ENCODE measurements around the gene TBCD. TPM values are rescaled to one million over a fixed set of nuclear protein-coding genes. Genes with fewer than 3 reads are reported as not detected.
A peak's percentile ranks its signal among the peaks of the same experiment; 100 is the strongest.

TBCD gene
- total RNA-seq, 3 donors from 2014 or later = 45.4 to 65.9 (median 53.3) TPM

GRCh38 chr17:82779541-82779940 is 27.7 kb downstream of the TBCD start:
- no peak for DNase-seq (ENCODE audit: low spot score in 2 of 2)
- H3K4me3 ChIP-seq = no peak overlapping the region
- no peaks in the 10 kb centered on the region for H3K36me3 ChIP-seq
- H3K27me3 ChIP-seq = no peaks in the 10 kb centered on the region
- H3K9me3 ChIP-seq = no peaks in the 10 kb centered on the region
- no peak overlapping the region for H3K27ac ChIP-seq
- TF ChIP-seq CTCF (IDR thresholded peaks at IDR 0.05) = no peak
- TF ChIP-seq POLR2AphosphoS5 (IDR thresholded peaks at IDR 0.05) = no peak
- TF ChIP-seq POLR2A (IDR thresholded peaks at IDR 0.05) = no peak
- no peaks in the 10 kb centered on the region for H3K4me1 ChIP-seq
- intact Hi-C loops (cut with DNase I; ENCODE audit: low total_unique reads) = no loop called here

GRCh38 chr17:82780195-82780594 is 28.3 kb downstream of the TBCD start:
- DNase-seq (ENCODE audit: low spot score in 2 of 2) = no peak
- H3K4me3 ChIP-seq = no peak overlapping the region
- H3K4me1 ChIP-seq = no peaks in the 10 kb centered on the region
- TF ChIP-seq CTCF (IDR thresholded peaks at IDR 0.05) (no peak), POLR2A (IDR thresholded peaks at IDR 0.05) (no peak), POLR2AphosphoS5 (IDR thresholded peaks at IDR 0.05) (no peak)
- H3K9me3 ChIP-seq = no peaks in the 10 kb centered on the region
- no peaks in the 10 kb centered on the region for H3K27me3 ChIP-seq
- H3K27ac ChIP-seq = no peak overlapping the region
- intact Hi-C loops (cut with DNase I; ENCODE audit: low total_unique reads) = no loop called here
- no peaks in the 10 kb centered on the region for H3K36me3 ChIP-seq

GRCh38 chr17:82780971-82781893 is 29.4 kb downstream of the TBCD start:
- TF ChIP-seq POLR2A (IDR thresholded peaks at IDR 0.05) (no peak), POLR2AphosphoS5 (IDR thresholded peaks at IDR 0.05) (no peak), CTCF (IDR thresholded peaks at IDR 0.05) (no peak)
- Histone ChIP-seq H3K4me3 (no peak overlapping the region), H3K4me1 (no peaks in the 10 kb centered on the region), H3K27ac (no peak overlapping the region), H3K36me3 (no peaks in the 10 kb centered on the region), H3K27me3 (no peaks in the 10 kb centered on the region), H3K9me3 (no peaks in the 10 kb centered on the region)
- intact Hi-C loops (cut with DNase I; ENCODE audit: low total_unique reads) = no loop called here
- DNase-seq (ENCODE audit: low spot score in 2 of 2) = no peak

- Histone ChIP-seq H3K36me3 (no peaks in the 10 kb centered on the region), H3K27me3 (no peaks in the 10 kb centered on the region), H3K27ac (no peak overlapping the region), H3K9me3 (no peaks in the 10 kb centered on the region), H3K4me3 (no peak overlapping the region), H3K4me1 (no peaks in the 10 kb centered on the region)
- TF ChIP-seq POLR2A (IDR thresholded peaks at IDR 0.05) (no peak), POLR2AphosphoS5 (IDR thresholded peaks at IDR 0.05) (peak in 1 of 3 donors; percentile 61), CTCF (IDR thresholded peaks at IDR 0.05) (peak; percentile 65 to 95 (median 95))
- DNase-seq (ENCODE audit: low spot score in 2 of 2) = peak; percentile 59 to 86
- intact Hi-C loops (cut with DNase I; ENCODE audit: low total_unique reads) = no loop called here
Measured at GRCh38 chr17:82781894-82782274, 30.0 kb downstream of the TBCD start.

- intact Hi-C loops (cut with DNase I; ENCODE audit: low total_unique reads) = no loop called here
- TF ChIP-seq POLR2AphosphoS5 (IDR thresholded peaks at IDR 0.05) (no peak), CTCF (IDR thresholded peaks at IDR 0.05) (no peak), POLR2A (IDR thresholded peaks at IDR 0.05) (no peak)
- Histone ChIP-seq H3K27me3 (no peaks in the 10 kb centered on the region), H3K36me3 (no peaks in the 10 kb centered on the region), H3K27ac (no peak overlapping the region), H3K4me3 (no peak overlapping the region), H3K4me1 (no peaks in the 10 kb centered on the region), H3K9me3 (no peaks in the 10 kb centered on the region)
- DNase-seq (ENCODE audit: low spot score in 2 of 2) = no peak
Measured at GRCh38 chr17:82782657-82783207, 30.9 kb downstream of the TBCD start.

Measured in breast epithelium (tissue), 4 donors.